Measurements from ENCODE around the gene ADCY7. TPM values are rescaled to one million over a fixed set of nuclear protein-coding genes. Genes with fewer than 3 reads are reported as not detected.
"Not testable (repeated sequence)": the region's sequence is repeated elsewhere in the genome, so short reads cannot be mapped to it uniquely, and the experiment has no call there.

ADCY7 gene
- total RNA-seq, 1 experiment from 2014 or later, result 10.5 TPM

DNA sequence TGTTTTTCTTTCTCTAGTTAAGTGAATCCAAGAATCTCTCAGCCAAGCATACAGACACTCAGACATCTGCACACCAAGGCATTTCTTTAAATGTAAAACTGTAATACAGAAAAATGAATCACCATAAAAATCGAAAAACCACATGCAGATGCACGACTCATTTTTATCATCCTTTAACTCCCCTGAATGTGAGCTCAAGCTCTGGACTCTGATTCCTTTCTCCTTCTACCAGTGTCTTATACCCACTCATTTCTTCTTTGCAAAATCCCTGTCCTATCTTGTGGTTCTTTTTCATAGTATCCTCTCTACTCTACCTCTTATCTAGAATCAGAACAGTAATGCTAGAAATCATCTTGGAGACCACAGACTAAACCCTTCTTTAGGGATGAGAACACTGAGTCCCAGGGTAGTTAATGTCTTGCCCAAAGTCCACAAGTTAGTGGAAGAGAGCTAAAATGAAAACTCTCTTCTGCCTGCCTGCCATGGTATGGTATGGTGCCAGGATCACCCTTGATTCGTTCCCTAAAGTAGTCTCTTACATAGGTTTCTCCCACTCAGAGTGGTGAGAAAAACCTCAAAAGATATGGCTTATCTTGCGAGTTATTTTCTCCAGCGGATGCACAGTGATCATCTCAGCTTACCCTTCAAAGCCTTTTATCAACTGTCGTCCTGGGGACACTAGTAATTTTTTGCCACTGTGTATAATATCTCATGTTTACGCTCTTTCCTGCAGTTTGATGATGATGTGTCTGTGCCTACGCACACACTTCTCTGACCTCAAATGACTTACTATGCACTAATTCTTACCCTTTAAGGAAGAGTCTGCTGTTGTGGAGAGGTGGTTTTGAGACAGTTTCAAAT lies 72.2 kb downstream of the ADCY7 start:
- no peak for DNase-seq (ENCODE audit: low read depth)

- DNase-seq (ENCODE audit: low read depth), result no peak
Measured at GRCh38 chr16:50340578-50340977, 74.2 kb downstream of the ADCY7 start.

- DNase-seq (ENCODE audit: low read depth), result not testable (repeated sequence)
Measured at GRCh38 chr16:50343566-50343965, 77.2 kb downstream of the ADCY7 start.

DNA sequence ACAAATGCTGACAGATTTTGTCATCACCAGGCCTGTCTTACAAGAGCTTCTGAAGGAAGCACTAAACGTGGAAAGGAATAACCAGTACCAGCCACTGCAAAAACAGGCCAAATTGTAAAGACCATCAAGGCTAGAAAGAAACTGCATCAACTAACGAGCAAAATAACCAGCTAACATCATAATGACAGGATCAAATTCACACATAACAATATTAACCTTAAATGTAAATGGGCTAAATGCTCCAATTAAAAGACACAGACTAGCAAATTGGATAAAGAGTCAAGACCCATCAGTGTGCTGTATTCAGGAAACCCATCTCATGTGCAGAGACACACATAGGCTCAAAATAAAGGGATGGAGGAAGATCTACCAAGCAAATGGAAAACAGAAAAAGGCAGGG lies 78.9 kb downstream of the ADCY7 start:
- not testable (repeated sequence) for DNase-seq (ENCODE audit: low read depth)

GRCh38 chr16:50351116-50351515 lies 84.8 kb downstream of the ADCY7 start:
- no peak for DNase-seq (ENCODE audit: low read depth)

DNA sequence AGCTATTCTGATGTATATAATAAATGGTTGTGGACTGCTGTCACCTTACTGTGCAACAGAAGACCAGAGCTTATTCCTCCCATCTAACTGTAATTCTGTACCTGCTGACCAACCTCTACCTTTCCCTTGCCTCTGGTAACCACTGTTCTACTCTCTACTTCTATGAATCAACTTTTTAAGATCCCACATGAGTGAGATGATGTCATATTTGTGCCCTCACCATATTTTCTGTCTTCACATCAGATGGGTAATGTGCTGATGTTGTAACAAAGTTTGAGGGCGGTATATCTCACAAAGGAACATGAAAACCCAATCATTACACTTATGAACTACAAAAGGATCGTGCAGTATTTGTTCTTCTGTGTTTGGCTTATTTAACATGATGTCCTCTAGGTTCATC lies 85.6 kb downstream of the ADCY7 start:
- DNase-seq (ENCODE audit: low read depth), result no peak

- no peak for DNase-seq (ENCODE audit: low read depth)
Measured at GRCh38 chr16:50354082-50354481, 87.7 kb downstream of the ADCY7 start.

DNA sequence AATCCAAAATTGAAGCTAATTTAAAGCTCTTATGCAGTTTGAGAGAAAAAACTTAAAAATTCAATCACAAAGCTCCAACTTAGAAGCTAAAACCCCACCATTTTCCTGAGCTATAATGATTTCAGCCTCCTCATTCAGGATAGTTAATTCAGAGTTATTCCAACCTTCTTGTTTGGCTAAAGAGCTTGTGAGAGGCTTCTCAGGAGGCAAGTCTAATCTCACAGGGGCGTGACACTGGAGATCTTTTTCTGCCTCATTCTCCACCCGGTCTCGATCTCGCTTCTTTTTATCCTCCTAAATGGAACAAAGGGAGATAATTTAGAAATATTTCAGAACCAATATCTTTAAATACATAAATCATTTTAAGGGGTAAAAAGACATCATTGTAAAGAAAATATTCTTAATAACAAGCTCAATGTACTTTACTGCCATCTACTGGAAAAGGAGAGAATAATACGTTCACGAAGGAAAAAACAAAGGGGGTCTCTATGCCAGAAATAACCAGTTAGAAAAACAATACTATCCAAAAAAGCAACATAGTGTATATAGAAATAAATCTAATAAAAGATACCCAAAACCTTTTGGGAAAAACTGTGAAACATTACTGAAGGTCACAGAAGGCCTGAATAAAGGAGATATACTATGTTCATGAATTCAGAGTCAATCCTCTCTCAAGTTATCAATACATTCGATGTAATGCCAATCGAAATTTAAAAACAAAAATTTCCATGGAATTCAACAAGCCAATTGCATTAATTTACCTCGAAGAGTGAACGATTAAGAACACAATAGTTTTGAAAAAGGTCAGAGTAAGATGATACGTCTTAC lies 88.5 kb downstream of the ADCY7 start:
- DNase-seq (ENCODE audit: low read depth), result no peak

DNA sequence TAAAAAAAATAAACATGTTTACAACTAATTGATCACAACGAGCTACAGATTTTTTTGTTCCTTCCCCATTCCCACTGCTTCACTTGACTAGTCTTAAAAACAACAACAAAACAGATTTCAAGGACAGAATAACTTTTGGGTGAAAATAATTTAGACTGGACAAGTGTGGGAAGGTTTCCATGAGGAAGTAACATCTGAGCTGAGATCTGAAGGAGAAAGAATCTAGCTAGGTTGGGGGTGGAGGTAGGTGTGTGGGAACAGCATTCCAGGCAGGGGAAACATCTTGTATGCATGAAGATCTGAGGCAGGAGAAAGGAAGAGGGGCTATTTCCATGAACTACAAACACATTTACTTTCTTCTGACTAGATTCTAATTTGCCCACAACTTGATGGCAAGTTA lies 93.3 kb downstream of the ADCY7 start:
- DNase-seq (ENCODE audit: low read depth), result no peak

GRCh38 chr16:50360033-50360778 lies 93.9 kb downstream of the ADCY7 start:
- DNase-seq (ENCODE audit: low read depth), result no peak

DNA sequence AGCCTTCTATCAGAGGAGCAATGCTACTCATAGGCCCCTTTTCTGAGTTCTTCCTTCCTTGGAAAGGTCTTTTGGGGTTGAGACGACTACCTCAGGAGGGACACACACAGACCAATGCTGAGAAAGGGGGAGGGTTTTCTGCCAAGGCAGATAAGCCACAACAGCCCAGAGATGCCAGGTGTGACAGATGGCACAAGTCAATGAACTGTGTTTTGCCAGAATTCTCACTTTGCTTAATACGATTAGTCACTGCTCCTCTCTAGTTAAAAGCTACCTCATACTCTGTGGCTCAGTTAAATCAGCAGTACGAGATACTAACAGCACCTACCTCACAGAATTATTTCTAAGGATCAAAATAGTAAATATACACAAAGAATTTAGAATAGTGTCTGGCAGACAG lies 94.4 kb downstream of the ADCY7 start:
- no peak for DNase-seq (ENCODE audit: low read depth)

GRCh38 chr16:50363656-50364055 lies 97.3 kb downstream of the ADCY7 start:
- DNase-seq (ENCODE audit: low read depth), result no peak

DNA sequence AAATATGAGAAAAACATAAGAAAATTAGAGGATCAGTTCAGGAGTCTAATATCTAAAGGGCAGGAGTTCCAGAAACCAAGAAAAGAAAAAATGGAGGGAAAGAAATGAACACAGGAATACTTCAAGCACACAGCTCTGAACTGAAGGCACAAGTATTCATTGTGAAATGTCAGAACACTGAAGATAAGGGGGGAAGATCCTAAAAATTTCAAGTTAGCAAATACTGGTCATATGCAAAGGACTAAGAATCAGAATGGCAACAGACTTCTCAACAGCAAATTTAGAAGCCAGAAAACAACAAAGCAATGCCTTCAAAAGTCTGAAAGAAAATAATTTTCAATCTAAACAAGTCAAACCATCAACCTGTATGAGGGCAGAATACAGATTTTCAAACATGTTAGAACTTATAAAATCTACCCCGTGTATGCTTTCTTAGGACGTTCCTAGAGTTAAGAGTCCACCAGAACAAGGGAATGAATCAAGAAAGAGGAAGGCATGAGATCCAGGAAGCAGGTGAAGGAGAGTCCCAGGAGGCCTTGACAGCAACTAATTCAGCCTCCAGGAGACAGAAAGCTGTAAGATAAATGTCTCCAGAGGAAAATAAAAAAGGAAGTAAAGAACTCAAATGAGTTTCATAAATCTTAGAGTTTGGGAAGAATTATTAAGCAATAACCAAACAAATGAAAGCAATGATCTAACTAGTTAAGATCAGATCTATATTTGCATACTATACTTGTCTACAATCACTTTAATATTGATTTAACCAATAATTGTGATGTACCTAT lies 99.6 kb downstream of the ADCY7 start:
- DNase-seq (ENCODE audit: low read depth), result no peak

Other genes with a start within 250 kb of the ADCY7 start
- 39.5 and 43.4 TPM in 2 replicates for gene CNEP1R1, start 241.3 kb upstream of the ADCY7 start, total RNA-seq (2014; rRNA removed; shearing (Covaris generic))
- 15.8 and 24.1 TPM in 2 replicates for gene HEATR3, start 200.6 kb upstream of the ADCY7 start, total RNA-seq (2014; rRNA removed; shearing (Covaris generic))
- gene TENT4B, start 113.2 kb upstream of the ADCY7 start, total RNA-seq (2014; rRNA removed; shearing (Covaris generic)), result 7.0 and 10.6 TPM in 2 replicates
- gene BRD7, start 102.4 kb downstream of the ADCY7 start, total RNA-seq (2014; rRNA removed; shearing (Covaris generic)), result 38.7 and 56.3 TPM in 2 replicates